ENCODE data around the gene FER1L5. TPM values are rescaled to one million over a fixed set of nuclear protein-coding genes. Genes with fewer than 3 reads are reported as not detected.

Gene FER1L5
- total and polyA plus RNA-seq, 9 of the 15 experiments (the other 6 are each of a cell fraction or from before 2014, with no cell fraction given), result 0.01 TPM; not detected in 6

- 0 out of 2 replicates have a peak, but pooled peaks have one; percentile 32 for TF ChIP-seq ZNF766 (CRISPR knock-in tag; conservative IDR thresholded peaks at IDR 0.05)
- no peak; a peak in 1 of 4 replicates for TF ChIP-seq ETV6 (IDR thresholded peaks at IDR 0.05; ENCODE audit: borderline replicate concordance in 1 of 2, low read depth in 2 of 2, low read length in 1 of 2)
- peak; percentile 84; the same call in 1 of the 2 replicates for TF ChIP-seq ETV6 (CRISPR knock-in tag; IDR thresholded peaks at IDR 0.05; ENCODE audit: borderline replicate concordance)
- TF ChIP-seq, protein P1, sequence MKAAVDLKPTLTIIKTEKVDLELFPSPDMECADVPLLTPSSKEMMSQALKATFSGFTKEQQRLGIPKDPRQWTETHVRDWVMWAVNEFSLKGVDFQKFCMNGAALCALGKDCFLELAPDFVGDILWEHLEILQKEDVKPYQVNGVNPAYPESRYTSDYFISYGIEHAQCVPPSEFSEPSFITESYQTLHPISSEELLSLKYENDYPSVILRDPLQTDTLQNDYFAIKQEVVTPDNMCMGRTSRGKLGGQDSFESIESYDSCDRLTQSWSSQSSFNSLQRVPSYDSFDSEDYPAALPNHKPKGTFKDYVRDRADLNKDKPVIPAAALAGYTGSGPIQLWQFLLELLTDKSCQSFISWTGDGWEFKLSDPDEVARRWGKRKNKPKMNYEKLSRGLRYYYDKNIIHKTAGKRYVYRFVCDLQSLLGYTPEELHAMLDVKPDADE (conservative IDR thresholded peaks at IDR 0.05; ENCODE audit: control insufficient read depth, low read depth, low read length), result peak; percentile 73; the same call in 1 of the 2 replicates
- no peak for TF ChIP-seq NCOA2 (IDR thresholded peaks at IDR 0.05; ENCODE audit: partially characterized antibody in 2 of 2)
- TF ChIP-seq DDX20 (tag; IDR thresholded peaks at IDR 0.05; ENCODE audit: low read depth), result no peak
- no peak for TF ChIP-seq ZBED1 (IDR thresholded peaks at IDR 0.05)
- peak; percentile 52; the same call in 1 of the 2 replicates for TF ChIP-seq ARID1B (IDR thresholded peaks at IDR 0.05)
- peak; percentile 95 for TF ChIP-seq POLR2G (IDR thresholded peaks at IDR 0.05; ENCODE audit: low read depth, low read length)
- peak; percentile 69 to 79; a peak in 3 of 4 replicates for TF ChIP-seq NONO (IDR thresholded peaks at IDR 0.05; ENCODE audit: low read depth in 2 of 2, low read length in 1 of 2)
- TF ChIP-seq CC2D1A (IDR thresholded peaks at IDR 0.05), result peak; percentile 58; the same call in 1 of the 2 replicates
- peak; percentile 72; the same call in 1 of the 2 replicates for TF ChIP-seq SAFB (IDR thresholded peaks at IDR 0.05; ENCODE audit: borderline replicate concordance, low read depth, low read length)
- TF ChIP-seq ZNF316 (IDR thresholded peaks at IDR 0.05), result no peak
- peak; percentile 99 for TF ChIP-seq NUFIP1 (IDR thresholded peaks at IDR 0.05; ENCODE audit: partially characterized antibody)
- peak; percentile 88 for TF ChIP-seq ZBTB33 (CRISPR knock-in tag; IDR thresholded peaks at IDR 0.05)
- TF ChIP-seq ZNF184 (CRISPR knock-in tag; IDR thresholded peaks at IDR 0.05), result no peak
- peak; percentile 95 for TF ChIP-seq RNF2 (IDR thresholded peaks at IDR 0.05)
- TF ChIP-seq ZHX1 (conservative IDR thresholded peaks at IDR 0.05; ENCODE audit: low read length), result peak; percentile 72; the same call in 1 of the 2 replicates
- peak; percentile 66; the same call in 1 of the 2 replicates for TF ChIP-seq CREB1 (IDR thresholded peaks at IDR 0.05)
- peak; percentile 72; the same call in 1 of the 2 replicates for TF ChIP-seq CREB1 (CRISPR knock-in tag; IDR thresholded peaks at IDR 0.05)
- TF ChIP-seq TEAD4 (IDR thresholded peaks at IDR 0.05; ENCODE audit: low read length), result peak; percentile 62
- 0 out of 2 replicates have a peak, but pooled peaks have one; percentile 38 for TF ChIP-seq TEAD4 (CRISPR knock-in tag; IDR thresholded peaks at IDR 0.05; ENCODE audit: borderline replicate concordance)
Observed at GRCh38 chr2:96638144-96639121, 4.1 kb upstream of the FER1L5 start, which contains the start of gene KANSL3 (continued).
